A673 (cell line): Measurements from ENCODE around the gene ARID3A. TPM values are rescaled to one million over a fixed set of nuclear protein-coding genes. Genes with fewer than 3 reads are reported as not detected.

Experiments used
- BruUV-seq: library from RNA; stranded (reverse); fragments of 400-500 nt; replicated peaks from 2 replicates; lab custom pipeline; 2021; lab: Mats Ljungman, UMichigan
- CTCF ChIA-PET: fragments of 300-600 bp; sonication (Branson Sonifier 250); formaldehyde crosslinking; loops from one replicate; lab custom pipeline; 2022; ENCODE audit warnings: antibody characterized with exemption; lab: Charles Lee
- POLR2A ChIA-PET: fragments of 300-600 bp; sonication (Branson Sonifier 250); formaldehyde crosslinking; loops from one replicate; lab custom pipeline; 2022; ENCODE audit warnings: antibody characterized with exemption; ENCODE audit not compliant: low non-redundant PET; lab: Charles Lee
- DNase-seq: peaks from one replicate; pipeline ENCODE4 v3.0.0-alpha.2; 2015; ENCODE audit warnings: low spot score
- H3K27ac ChIP-seq: fragments of 200-600 bp; sonication (generic); 2 replicates; pipeline ENCODE4 v1.5.1; 2016; ENCODE audit warnings: mixed run types, low read depth, mild to moderate bottlenecking, mixed read lengths, antibody characterized with exemption, low read length; ENCODE audit not compliant: poor library complexity, severe bottlenecking
- H3K27me3 ChIP-seq: fragments of 200-600 bp; sonication (generic); replicated peaks from 2 replicates; pipeline ENCODE4 v1.6.1; 2017; ENCODE audit warnings: mixed run types, low read depth, mild to moderate bottlenecking, mixed read lengths, antibody characterized with exemption, low read length; ENCODE audit not compliant: insufficient read depth, poor library complexity
- H3K36me3 ChIP-seq: fragments of 200-600 bp; sonication (generic); 2 replicates; pipeline ENCODE4 v1.6.1; 2016; ENCODE audit warnings: mixed run types, mild to moderate bottlenecking, mixed read lengths, antibody characterized with exemption, low read length; ENCODE audit not compliant: insufficient read depth, poor library complexity, severe bottlenecking
- H3K4me1 ChIP-seq: fragments of 200-600 bp; sonication (generic); 2 replicates; pipeline ENCODE4 v1.6.1; 2017; ENCODE audit warnings: mixed run types, mild to moderate bottlenecking, mixed read lengths, antibody characterized with exemption, low read length; ENCODE audit not compliant: insufficient read depth, poor library complexity, severe bottlenecking
- H3K4me3 ChIP-seq: fragments of 200-600 bp; sonication (generic); 2 replicates; pipeline ENCODE4 v1.5.1; 2016; ENCODE audit warnings: low read depth, mixed run types, mild to moderate bottlenecking, mixed read lengths, low read length; ENCODE audit not compliant: poor library complexity, severe bottlenecking
- H3K9me3 ChIP-seq: fragments of 200-600 bp; sonication (generic); 2 replicates; pipeline ENCODE4 v1.6.1; 2016; ENCODE audit warnings: mixed run types, low read depth, mild to moderate bottlenecking, mixed read lengths, antibody characterized with exemption, low read length; ENCODE audit not compliant: poor library complexity, severe bottlenecking
- CTCF ChIP-seq: fragments of 300-800, 200-600 bp; sonication (generic); conservative IDR thresholded peaks from 2 replicates; pipeline ENCODE4 v1.5.1; 2017; ENCODE audit warnings: low read depth, mild to moderate bottlenecking, antibody characterized with exemption, low read length, moderate library complexity, mixed read lengths
- EZH2 ChIP-seq: fragments of 200-600 bp; sonication (generic); IDR thresholded peaks from 2 replicates; pipeline ENCODE4 v1.6.1; 2017; ENCODE audit warnings: borderline replicate concordance, low read depth, mild to moderate bottlenecking, mixed read lengths, antibody characterized with exemption, low read length; ENCODE audit not compliant: poor library complexity, severe bottlenecking
- intact Hi-C: fragments of 100-400 bp; cut with micrococcal nuclease; formaldehyde crosslinking; loops from one replicate; pipeline ENCODE4 v1.10.0; 2022; ENCODE audit not compliant: unreplicated experiment
- total RNA-seq: library from RNA; stranded (reverse); gene quantifications from 2 replicates; pipeline ENCODE4 v1.2.3, GENCODE V29; 2021

Gene ARID3A
- total RNA-seq, 1 experiment from 2014 or later, result 19.6 TPM

- ChIA-PET CTCF (no interaction called here), POLR2A (interaction anchor here (0.7 kb wide), 1 partner anchor 118 kb away, joined by 4 read pairs; no protein-coding TSS in a partner anchor)
- no TSS peak for BruUV-seq
- H3K36me3 ChIP-seq, result peaks cover 33% of the 10 kb centered on the region
- no peak for DNase-seq
- no peak overlapping the region for H3K27ac ChIP-seq
- H3K4me1 ChIP-seq, result no peaks in the 10 kb centered on the region
- intact Hi-C loops, result no loop called here
- TF ChIP-seq EZH2 (no peak), CTCF (no peak)
- no peaks in the 10 kb centered on the region for H3K27me3 ChIP-seq
- H3K4me3 ChIP-seq, result no peak overlapping the region
- no peaks in the 10 kb centered on the region for H3K9me3 ChIP-seq
Measured at GRCh38 chr19:882871-883497, 42.9 kb upstream of the ARID3A start.

- POLR2A ChIA-PET, result interaction anchor here (0.7 kb wide), 1 partner anchor 117 kb away, joined by 4 read pairs; no protein-coding TSS in a partner anchor
- no TSS peak for BruUV-seq
Measured at GRCh38 chr19:883661-884211, 42.1 kb upstream of the ARID3A start.

More at GRCh38 chr19:883661-884211, 42.1 kb upstream of the ARID3A start:
- Histone ChIP-seq H3K36me3 (peaks cover 36% of the 10 kb centered on the region), H3K9me3 (no peaks in the 10 kb centered on the region), H3K4me3 (no peak overlapping the region), H3K27me3 (no peaks in the 10 kb centered on the region), H3K27ac (no peak overlapping the region), H3K4me1 (no peaks in the 10 kb centered on the region)
- CTCF ChIA-PET, result no interaction called here
- no peak for DNase-seq
- intact Hi-C loops, result no loop called here
- TF ChIP-seq EZH2 (no peak), CTCF (no peak)
